HG02981 (cell line): Measurements from ENCODE around the gene KLF1.
A peak's percentile ranks its signal among the peaks of the same experiment; 100 is the strongest.
"Not testable (repeated sequence)": the region's sequence is repeated elsewhere in the genome, so short reads cannot be mapped to it uniquely, and the experiment has no call there.

Source experiments
- ATAC-seq: cut with Tn5 transposase; IDR thresholded peaks from one replicate; pipeline ENCODE4 v1.9.1; 2021; ENCODE audit warnings: mild to moderate bottlenecking, moderate library complexity; ENCODE audit not compliant: unreplicated experiment

Gene KLF1

DNA sequence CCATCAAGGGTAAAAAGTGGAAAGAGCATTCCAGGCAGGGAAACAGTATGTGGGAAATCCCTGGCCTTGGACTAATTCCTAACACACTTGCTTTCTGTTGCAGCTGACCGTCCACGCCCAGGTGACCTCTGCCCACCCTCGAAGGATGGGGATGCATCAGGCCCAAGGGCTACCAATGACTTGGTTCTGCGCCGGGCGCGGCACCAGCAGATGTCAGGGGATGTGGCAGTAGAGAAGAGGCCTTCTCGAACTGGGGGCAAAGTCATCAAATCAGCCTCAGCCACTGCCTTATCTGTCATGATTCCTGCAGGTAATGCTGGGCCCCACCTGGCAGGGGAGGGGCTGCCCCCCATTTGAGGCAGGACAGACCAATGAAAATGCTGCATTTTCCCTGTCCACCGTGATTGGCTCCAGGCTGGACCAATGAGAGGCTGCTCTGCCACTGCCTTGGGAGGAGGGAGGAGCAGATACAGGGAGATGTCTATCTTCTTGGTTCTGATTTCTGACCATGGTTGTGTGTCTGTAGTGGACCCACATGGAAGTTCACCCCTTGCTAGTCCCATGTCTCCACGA lies 18.4 kb downstream of the KLF1 start:
- ATAC-seq = no peak

DNA sequence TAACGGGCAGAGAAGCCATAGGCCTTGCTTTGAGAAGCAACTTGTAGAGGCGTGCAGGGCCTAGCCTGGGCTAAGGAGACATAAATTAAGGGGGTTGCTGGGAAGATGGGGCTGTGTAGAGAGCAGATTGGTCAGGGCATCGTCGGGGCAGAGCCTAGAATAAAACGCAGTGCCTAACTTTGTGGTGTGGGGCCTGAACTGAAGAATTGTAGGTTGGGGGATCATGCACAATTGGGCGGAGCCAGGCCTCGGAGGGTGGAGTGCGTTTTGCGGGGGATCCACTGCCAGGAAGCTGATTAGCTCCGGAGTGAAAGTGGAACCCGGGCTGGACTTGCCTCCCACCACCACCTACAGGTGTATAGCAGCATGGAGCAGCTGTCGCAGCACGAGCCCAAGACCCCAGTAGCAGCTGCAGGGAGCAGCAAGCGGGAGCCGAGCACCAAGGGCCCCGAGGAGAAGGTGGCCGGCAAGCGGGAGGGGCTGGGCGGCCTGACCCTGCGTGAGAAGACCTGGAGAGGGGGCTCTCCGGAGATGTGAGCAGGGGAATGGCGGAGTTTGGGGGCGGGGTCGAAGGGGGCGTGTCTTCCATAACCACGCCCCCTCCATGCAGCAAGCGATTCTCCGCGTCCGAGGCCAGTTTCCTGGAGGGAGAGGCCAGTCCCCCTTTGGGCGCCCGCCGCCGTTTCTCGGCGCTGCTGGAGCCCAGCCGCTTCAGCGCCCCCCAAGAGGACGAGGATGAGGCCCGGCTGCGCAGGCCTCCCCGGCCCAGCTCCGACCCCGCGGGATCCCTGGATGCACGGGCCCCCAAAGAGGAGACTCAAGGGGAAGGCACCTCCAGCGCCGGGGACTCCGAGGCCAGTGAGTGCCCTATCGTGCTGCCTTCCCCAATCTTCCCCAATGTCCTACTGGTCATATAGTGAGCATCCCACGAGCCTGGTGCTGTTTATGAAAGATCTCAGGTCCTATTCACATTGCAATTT lies 19.6 kb downstream of the KLF1 start:
- no peak for ATAC-seq

DNA sequence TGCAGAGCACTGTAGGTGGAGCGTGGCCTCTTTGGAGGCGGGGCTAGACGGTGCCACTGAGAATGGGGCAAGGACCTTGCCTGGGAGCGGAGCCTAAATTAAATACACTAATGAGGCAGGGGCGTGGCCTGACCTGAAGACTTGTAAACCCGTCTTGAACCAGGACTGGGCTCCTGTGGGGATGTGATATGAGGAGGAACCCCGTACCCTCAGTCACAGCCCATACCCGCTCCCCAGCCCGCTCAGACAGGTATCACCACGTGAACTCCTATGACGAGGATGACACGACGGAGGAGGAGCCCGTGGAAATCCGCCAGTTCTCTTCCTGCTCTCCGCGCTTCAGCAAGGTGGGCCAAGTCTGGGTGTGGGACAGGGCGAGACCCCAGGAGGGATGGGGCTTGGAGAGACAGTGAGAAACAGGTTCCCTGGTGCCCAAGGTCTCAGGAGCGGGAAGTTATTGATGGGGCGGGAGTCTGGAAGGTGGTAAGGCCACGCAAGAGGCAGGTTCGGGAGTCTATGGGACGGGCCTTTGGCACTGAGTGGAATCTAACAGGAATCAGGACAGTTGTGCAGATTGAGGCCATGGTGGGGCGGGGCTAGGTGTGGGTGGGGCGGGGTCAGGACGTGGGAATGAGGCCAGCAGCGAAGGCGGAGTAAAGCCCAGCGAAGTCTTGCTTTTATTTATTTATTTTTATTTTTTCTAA lies 20.4 kb downstream of the KLF1 start:
- ATAC-seq = no peak

DNA sequence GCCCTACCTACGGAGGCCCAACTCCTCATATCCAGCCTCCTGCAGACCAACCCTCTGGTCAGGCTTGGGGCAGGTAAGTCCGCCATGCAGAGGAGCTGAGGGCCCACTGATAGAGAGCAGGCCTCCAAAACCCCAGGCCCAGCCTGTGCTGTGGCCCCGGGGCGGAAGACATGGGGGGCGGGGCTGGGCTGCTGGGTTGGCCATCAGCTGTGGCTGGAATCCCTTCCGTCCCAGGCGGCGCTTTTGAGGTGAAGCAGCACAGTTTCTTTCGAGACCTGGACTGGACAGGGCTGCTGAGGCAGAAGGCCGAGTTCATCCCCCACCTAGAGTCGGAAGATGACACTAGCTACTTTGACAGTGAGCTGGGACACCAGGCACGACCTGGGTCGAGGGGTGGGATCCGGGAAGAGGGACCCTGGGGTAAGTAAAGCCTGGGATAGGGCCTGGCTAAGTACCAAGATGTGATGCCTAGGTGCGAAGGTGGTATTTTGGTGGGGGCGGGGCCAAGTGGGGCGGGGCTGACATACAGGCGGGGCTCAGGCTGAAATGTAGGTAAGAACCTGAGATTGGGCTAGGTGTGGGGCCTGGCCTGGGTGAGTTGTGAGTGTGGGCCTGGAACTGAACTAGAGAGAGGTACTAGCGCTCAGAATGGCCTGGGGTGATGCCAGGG lies 21.1 kb downstream of the KLF1 start:
- no peak for ATAC-seq

DNA sequence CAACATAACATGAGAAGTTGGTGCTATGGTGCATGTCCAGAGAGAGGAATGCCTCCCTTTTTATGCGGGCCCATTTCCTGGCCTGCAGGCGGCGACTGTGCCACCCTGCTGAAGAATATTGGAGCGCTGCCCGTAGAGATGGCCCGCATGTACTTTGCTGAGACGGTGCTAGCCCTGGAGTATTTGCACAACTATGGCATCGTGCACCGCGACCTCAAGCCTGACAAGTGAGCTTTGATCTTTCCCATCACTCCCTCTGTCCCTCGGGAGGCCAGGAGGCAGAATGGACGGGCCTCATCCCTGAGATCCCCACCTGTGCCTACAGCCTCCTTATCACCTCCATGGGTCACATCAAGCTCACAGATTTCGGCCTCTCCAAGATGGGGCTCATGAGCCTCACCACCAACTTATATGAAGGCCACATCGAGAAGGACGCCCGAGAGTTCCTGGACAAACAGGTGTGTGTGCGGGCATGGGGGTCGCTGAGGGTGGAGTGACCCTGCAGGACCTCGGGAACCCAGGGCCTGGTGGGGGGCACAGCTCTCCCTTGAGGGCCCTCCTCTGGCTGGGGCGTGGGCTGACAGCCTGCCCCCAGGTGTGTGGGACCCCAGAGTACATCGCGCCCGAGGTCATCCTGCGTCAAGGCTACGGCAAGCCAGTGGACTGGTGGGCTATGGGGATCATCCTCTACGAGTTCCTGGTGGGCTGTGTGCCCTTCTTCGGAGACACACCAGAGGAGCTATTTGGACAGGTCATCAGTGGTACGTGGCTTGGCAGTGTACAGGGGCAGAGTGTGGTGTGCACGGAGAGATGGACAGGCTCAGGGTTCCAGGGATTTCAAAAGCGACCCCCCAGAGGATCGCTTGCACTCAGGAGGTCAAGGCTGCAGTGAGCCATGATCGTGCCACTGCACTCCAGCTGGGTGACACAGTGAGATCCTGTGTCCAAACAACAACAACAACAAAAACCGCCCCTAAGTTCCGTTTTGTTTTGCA lies 22.0 kb downstream of the KLF1 start:
- ATAC-seq = no peak

DNA sequence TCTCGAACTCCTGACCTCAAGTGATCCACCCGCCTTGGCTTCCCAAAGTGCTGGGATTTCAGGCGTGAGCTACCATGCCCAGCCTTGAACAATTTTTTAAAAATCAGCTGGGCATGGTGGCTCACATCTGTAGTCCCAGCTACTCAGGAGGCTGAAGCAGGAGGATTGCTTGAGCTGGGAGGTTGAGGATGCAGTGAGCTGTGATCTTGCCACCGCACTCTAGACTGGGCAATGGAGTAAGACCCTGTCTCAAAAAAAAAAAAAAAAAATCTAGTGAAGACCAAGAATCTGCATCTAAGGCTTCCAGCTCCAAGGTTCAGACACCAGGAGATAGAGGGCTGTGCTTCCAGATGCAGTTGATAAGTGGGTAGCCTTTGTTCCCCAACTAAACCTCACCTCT lies 22.9 kb downstream of the KLF1 start:
- ATAC-seq = no peak

DNA sequence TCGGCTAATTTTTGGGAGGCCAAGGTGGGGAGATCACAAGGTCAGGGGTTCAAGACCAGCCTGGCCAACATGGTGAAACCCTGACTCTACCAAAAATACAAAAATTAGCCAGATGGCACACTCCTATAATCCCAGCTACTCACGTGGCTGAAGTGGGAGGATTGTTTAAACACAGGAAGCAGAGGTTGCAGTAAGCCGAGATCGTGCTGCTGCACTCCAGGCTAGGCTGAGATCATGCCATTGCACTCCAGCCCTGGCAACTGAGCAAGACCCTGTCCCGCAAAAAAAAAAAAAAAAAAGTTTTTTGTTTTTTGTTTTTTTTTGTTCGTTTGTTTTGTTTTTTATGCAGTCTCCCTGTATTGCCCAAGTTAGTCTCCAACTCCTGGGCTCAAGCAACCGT lies 27.5 kb downstream of the KLF1 start:
- ATAC-seq = no peak

DNA sequence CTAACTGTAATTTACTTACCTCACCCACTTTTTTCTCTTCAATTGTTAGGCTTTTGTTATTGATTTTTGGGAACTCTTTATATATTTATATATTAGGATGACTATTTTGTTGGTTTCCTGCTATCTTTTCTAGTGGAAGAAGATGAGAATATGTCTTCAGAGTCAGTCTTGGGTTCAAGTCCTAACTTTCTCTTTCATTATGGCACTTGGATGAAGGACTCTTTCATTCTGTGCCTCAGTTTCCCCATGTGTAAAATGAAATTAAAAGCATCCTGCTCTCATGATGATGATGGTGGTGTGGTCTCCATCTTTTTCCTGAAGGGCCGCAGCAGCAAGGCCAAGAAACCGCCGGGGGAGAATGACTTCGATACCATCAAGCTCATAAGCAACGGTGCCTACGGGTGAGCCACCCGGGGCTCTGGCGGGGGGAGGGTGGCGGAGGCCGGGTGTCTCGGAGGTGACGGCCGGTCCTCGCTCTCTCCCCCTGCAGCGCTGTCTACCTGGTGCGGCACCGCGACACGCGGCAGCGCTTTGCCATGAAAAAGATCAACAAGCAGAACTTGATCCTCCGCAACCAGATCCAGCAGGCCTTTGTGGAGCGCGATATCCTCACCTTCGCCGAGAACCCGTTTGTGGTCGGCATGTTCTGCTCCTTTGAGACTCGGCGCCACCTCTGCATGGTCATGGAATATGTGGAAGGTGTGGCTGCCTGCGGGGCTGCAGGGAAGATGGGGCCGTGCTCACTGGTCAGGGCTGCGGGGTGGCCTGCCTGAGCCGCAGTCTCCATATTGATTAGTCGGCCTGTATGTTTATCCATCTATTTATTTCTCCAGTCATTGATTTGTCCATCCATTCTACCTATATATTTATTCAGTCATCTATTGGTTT lies 28.7 kb downstream of the KLF1 start:
- ATAC-seq = no peak

DNA sequence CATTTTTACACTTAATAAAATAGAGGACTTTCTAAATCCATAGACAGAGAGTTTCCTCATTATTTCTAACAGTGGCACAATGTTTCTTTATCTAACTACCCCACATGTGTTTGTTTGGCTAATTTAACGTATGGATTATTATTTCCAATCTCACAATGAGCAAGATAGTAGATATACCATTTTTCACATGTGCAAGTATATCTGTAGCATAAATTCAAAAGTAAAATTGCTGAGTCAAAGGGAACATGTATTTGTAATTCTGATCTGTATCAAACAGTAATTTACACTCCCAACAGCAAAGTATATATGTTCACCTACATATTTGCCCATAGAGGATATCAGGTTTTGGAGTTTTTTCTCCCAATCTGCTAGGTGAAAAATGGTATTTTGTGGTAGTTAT lies 30.3 kb downstream of the KLF1 start:
- no peak for ATAC-seq

DNA sequence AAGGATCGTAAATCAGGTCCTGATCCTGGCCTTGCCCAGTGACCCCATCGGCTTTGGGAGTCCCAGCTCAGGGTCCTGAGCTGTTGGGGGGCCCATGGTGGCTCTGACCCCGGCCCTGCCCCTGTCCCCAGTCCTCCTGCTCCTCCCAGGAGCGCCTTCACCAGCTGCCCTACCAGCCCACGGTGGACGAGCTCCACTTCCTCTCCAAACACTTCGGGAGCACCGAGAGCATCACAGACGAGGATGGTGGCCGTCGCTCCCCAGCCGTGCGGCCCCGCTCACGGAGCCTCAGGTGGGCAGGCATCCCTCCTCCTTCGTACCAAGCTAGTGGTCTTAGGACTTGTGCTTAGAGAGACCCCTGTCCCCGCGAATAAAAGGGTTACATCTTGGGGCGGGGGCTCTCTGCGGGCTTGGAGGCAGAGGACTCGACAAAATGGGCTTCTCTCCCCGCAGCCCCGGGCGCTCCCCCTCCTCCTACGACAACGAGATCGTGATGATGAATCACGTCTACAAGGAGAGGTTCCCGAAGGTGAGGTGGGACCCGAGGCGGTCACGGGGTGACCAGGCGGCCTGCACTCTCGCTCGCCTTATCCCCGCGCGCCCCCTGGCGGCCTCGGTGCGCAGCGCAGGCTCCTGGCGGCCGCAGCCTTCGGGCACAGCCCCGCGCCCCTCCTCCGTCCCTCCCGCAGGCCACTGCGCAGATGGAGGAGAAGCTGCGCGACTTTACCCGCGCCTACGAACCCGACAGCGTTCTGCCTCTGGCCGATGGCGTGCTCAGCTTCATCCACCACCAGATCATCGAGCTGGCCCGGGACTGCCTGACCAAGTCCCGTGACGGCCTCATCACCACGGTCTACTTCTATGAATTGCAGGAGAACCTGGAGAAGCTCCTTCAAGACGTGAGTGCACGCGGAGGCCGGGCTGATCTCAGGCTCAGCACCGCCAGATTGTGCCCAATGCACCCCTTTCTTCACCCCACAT lies 39.6 kb downstream of the KLF1 start:
- peak; percentile 64 for ATAC-seq

DNA sequence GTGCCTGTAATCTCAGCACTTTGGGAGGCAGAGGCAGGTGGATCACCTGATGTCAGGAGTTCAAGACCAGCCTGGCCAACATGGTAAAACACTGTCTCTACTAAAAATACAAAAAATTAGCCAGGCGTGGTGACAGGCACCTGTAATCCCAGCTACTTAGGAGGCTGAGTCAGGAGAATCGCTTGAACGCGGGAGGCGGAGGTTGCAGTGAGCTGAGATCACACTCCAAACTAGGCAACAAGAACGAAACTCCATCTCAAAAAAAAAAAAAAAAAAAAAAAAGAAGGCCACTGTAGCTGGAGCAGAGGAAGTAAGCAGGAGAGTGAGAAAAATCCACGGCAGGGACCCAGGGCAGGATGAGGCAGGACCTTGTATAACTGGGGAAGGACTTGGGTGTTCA lies 40.4 kb downstream of the KLF1 start:
- ATAC-seq = not testable (repeated sequence)

DNA sequence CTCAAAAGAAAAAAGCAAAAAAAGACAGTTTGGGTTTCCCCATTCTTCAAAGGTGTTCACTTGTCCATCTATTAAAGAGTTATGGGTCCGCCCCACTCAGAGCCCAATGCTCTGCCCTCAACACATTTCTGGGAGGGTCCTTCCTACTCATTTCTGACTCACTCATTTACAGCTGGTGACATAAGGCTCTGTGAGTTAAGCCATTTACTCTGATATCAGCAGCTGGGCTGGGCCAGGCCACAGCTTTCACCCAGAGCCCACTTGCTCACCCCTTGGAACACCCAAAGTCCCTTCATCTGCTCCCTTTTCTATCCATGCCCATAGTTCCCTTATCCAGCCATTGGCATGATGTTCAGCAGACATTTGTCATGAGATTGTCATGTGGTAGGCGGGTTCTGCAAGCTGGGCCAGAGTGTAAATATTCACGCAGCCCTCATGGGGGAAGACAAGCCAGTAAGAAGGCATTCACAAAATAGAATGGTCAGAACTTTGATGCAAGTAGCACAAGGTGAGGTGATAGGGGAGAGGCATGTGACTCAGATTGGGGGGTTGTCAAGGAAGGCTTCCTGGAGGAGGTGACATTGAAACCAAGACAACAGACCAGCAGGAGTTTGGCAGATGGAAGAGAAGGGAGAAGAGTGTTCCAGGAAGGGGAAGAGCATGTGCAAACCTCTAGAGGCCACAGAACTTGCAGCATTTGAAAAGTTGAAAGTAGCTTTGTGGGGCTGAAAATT lies 42.8 kb downstream of the KLF1 start:
- no peak for ATAC-seq

DNA sequence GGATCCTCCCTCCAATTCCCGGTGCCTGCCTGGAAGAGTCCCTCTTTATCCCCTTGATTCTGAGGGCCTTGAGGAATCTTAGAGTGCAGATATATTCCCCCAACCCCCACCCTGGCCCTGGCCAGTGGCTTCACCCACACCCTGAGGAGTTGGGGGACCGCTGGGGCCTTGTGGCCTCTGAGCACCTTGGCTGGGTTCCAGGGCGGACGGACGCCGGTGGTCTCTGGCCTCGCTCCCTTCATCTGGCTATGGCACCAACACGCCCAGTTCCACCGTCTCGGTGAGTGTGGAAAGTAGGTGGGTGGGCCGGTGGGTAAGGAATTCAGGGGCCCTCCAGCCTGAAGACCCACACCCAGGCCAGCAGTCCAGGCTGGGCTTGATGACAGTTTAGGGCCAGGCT lies 43.7 kb downstream of the KLF1 start:
- no peak for ATAC-seq

DNA sequence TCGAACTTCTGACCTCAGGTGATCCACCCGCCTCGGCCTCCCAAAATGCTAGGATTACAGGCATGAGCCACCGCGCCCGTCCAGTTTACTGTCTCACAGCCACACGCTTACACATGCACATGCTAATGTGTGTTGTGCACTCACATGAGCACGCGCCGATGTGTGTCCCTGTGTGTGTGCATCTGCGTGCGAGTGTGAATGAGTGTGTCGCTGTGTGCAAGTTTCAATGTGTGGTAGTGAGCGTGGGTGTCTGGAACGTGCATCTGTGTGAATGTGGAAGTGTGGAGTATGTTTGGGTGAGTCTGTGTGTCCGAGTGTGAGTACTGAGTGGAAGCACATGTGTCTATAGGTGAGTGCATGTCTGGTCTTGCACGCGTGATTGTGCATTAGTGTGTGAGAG lies 44.5 kb downstream of the KLF1 start:
- ATAC-seq = no peak

DNA sequence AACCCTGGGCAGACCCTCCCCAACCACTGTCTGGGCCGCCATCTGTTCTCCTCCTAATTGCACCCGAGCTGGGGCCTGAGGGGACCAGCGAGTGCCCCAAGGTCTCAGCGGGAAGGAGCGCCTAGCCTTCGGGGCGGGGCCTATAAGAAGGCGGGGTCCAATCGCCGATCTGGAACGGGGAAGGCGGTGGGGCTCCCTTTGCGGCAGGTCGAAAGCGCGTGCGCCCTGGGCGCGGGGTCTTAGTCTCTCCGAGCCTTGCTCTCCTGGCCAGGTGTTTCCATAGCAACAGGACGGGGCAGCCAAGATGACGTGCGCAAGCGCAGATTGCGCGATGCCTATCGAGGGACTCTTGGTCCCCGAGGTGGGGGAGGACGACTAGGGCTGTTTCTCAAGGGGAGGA lies 45.9 kb downstream of the KLF1 start:
- ATAC-seq = no peak

DNA sequence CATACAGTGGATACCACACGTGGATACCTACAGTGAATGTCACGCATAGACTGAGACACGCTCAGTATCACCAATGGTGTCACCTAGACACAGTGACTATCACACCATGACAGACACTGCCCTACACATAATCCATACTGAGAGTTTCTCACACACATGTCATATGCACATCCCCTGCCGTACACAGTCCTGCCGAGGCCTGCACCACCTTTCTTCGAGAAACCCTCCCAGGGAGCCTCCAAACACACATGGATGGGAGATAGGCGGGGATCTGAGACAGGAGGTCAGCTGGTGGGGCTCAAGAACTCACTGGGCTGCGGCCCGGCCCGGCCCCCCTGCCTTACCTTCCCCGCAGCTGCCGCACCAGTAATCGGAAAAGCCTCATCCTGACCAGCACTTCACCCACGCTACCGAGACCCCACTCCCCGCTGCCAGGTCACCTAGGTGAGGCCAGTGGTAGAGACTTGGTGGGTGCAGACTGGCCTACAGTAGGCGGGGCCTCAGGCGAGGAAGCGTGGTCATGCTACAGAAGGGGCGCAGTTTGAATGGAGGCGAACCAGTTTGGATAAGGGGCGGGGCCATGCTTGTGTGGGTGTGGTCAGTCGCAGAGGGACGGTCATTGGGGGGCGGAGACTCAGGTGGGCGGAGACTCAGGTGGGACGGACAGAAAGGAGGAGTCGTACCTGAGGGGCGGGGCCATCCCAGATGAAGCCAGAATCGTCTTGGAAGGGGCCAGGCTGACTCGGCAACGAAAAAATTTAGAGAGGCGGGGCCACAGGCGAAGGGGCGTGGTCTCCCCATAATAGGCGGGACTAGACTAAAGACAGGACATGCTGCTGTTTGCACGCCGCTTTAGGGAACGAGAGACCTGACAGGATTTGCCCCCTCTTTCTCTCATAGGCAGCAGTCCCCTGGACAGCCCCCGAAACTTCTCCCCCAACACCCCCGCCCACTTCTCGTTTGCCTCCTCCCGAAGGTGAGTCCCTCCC lies 46.6 kb downstream of the KLF1 start:
- no peak for ATAC-seq
